GM12891 (cell line): ENCODE results near the gene AFAP1L2.

Source experiments
- POLR2A ChIP-seq: IDR thresholded peaks from 2 replicates; pipeline ENCODE4 v1.6.1; 2011; ENCODE audit warnings: low read depth, low read length, control low read depth
- POLR2AphosphoS5 ChIP-seq: IDR thresholded peaks from 2 replicates; pipeline ENCODE4 v1.6.1; 2011; ENCODE audit warnings: low read depth, low read length, control low read depth

GRCh38 chr10:114301177-114301576, 103.1 kb downstream of the AFAP1L2 start:
- TF ChIP-seq POLR2AphosphoS5 (no peak), POLR2A (no peak)
